K562 (cell line): ENCODE results near the gene STC2. TPM values are rescaled to one million over a fixed set of nuclear protein-coding genes. Genes with fewer than 3 reads are reported as not detected.

Experiments used
- DPF2 ChIP-seq: fragments of 450-650 bp; IDR thresholded peaks from 2 replicates; pipeline ENCODE4 v1.6.1; 2016
- E2F3 ChIP-seq: fragments of 250-450 bp; sonication (Bioruptor Pico); IDR thresholded peaks from 2 replicates; pipeline ENCODE4 v1.4.0; 2020; ENCODE audit warnings: mild to moderate bottlenecking
- ETV1 ChIP-seq: fragments of 450-650 bp; conservative IDR thresholded peaks from 2 replicates; pipeline ENCODE4 v1.6.1; 2016; ENCODE audit warnings: missing genetic modification characterization, control low read depth, low read depth, missing compliant biosample characterization
- FOXA3 ChIP-seq, 2 experiments: fragments of 450-650 bp in 1 of 2; sonication (generic) in 1 of 2; formaldehyde crosslinking; IDR thresholded peaks in 1 of 2; conservative IDR thresholded peaks in 1 of 2; 2 replicates each; pipeline versions ENCODE4 v1.4.0 to v1.8.0; 2020 to 2022; ENCODE audit warnings: mild to moderate bottlenecking in 2 of 2, missing genetic modification reagents in 1 of 2
- GMEB1 ChIP-seq: fragments of 250-450 bp; sonication (Bioruptor Pico); IDR thresholded peaks from 2 replicates; pipeline ENCODE4 v1.4.0; 2020; ENCODE audit warnings: mild to moderate bottlenecking
- JUN ChIP-seq, 2 experiments: sonication (generic) in 1 of 2; formaldehyde crosslinking in 1 of 2; IDR thresholded peaks; 2 replicates each; pipeline versions ENCODE4 v1.6.1 to v1.8.0; 2012 to 2022; ENCODE audit warnings: borderline replicate concordance in 2 of 2, mild to moderate bottlenecking in 2 of 2, improper control_type of control experiment in 1 of 2, low read depth in 1 of 2, low read length in 1 of 2, missing genetic modification reagents in 1 of 2
- MBD1 ChIP-seq: fragments of 250-450 bp; sonication (Bioruptor Pico); IDR thresholded peaks from 2 replicates; pipeline ENCODE4 v1.8.0; 2022; ENCODE audit warnings: inconsistent platforms
- NCOA1 ChIP-seq: fragments of 450-650 bp; IDR thresholded peaks from 2 replicates; pipeline ENCODE4 v1.6.1; 2016; ENCODE audit warnings: low read depth
- NFATC3 ChIP-seq: fragments of 450-650 bp; IDR thresholded peaks from 2 replicates; pipeline ENCODE4 v1.6.1; 2017; ENCODE audit warnings: mild to moderate bottlenecking
- NR3C1 ChIP-seq: sonication (generic); formaldehyde crosslinking; IDR thresholded peaks from 2 replicates; pipeline ENCODE4 v1.8.1; 2022; ENCODE audit warnings: missing genetic modification reagents
- PHTF2 ChIP-seq: fragments of 250-450 bp; sonication (Bioruptor Pico); IDR thresholded peaks from 2 replicates; pipeline ENCODE4 v1.5.0; 2021; ENCODE audit warnings: mild to moderate bottlenecking
- SMARCA4 ChIP-seq: fragments of 450-650 bp; IDR thresholded peaks from 2 replicates; pipeline ENCODE4 v1.6.1; 2016
- SPI1 ChIP-seq: IDR thresholded peaks from 2 replicates; pipeline ENCODE4 v1.6.1; 2011; ENCODE audit warnings: low read depth, low read length, control low read depth, borderline replicate concordance
- ZNF140 ChIP-seq: fragments of 250-450 bp; sonication (Bioruptor Pico); IDR thresholded peaks from 2 replicates; pipeline ENCODE4 v1.8.0; 2021; ENCODE audit warnings: moderate library complexity, mild to moderate bottlenecking, inconsistent platforms
- ZNF407 ChIP-seq: fragments of 450-650 bp; IDR thresholded peaks from 2 replicates; pipeline ENCODE4 v1.6.1; 2016; ENCODE audit warnings: low read depth
- ZNF431 ChIP-seq: sonication (generic); formaldehyde crosslinking; IDR thresholded peaks from 2 replicates; pipeline ENCODE4 v1.8.0; 2022; ENCODE audit warnings: mild to moderate bottlenecking, missing genetic modification reagents
- polyA plus RNA-seq, 8 experiments: library from polyadenylated mRNA; depleted of rRNA in 4 of 8; stranded (reverse) in 5 of 8; unstranded in 3 of 8; fragments of >200 nt; fragmentation: Nextera tagmentation in 2 of 8; fragmentation: Illumina TruSeq in 1 of 8; extraction: Ambion mirVana in 2 of 8; extraction: Trizol in 1 of 8; gene quantifications; 2 replicates each; pipeline versions ENCODE4 v1.2.1 to v1.2.3, GENCODE V29; 2011 to 2014; ENCODE audit warnings: inconsistent platforms in 1 of 8, missing spikeins in 1 of 8
- total RNA-seq, 7 experiments: library from RNA; depleted of rRNA in 6 of 7; stranded (reverse); fragments of >200 nt in 6 of 7; fragmentation: Illumina TruSeq in 2 of 7; extraction: Trizol in 2 of 7; gene quantifications; 2 replicates each; pipeline versions ENCODE4 v1.2.1 to v1.2.3, GENCODE V29; 2011 to 2021; ENCODE audit warnings: low replicate concordance in 1 of 7

The STC2 gene
- total and polyA plus RNA-seq, 9 of the 15 experiments (the other 6 are each of a cell fraction or from before 2014, with no cell fraction given): 0.62 to 31.7 (median 7.4) TPM

DNA sequence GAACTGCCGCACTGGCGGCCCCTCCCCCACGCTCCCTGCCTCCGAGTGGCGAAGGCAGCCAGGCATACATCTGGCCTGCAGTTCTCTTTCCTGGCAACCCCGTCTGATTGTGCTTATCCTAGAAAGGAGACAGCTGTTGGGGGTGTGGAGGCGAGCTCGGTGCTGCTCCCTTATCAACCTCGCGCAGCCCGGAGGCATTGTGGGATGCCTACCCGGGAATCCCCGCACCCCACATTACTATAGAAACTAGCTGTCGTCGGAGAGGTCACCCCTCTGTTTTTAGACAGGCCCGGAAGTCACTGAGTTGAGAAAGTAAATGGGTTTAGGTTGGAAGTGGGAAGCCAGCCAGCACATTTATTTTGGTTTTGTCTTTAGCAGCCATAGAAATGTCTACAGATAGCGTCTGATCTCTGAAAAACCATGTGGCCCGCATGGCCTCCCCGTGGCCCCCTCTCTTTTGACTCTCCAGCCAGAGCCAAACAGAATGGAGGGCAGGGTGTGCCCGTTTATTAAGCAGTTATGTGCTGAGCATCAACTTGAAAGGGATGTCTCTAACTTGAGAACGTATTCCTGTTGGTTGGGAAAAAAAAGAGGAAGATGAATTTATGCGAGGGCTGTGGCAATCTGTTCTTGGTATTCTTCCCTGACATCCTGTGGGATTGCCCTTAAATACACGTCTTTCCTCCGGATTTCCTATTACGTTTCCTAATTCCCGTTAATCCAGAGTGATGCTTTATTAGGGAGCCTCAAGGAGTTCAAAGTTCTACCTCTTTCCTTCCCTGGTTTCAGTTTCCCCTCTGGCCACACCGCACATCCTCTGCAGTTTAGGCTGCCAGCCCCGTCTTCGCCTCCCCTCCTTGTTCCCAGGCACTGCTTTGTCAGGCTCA lies 3.9 kb downstream of the STC2 start (continued):
- TF ChIP-seq GMEB1 (CRISPR knock-in tag): no peak
- TF ChIP-seq ETV1 (tag): peak; percentile 62; the same call in 1 of the 2 replicates
- TF ChIP-seq NCOA1: no peak
- TF ChIP-seq PHTF2 (CRISPR knock-in tag): no peak
- no peak for TF ChIP-seq NR3C1 (CRISPR knock-in tag)
- no peak; the same call in 1 of the 2 replicates for TF ChIP-seq SMARCA4
- TF ChIP-seq E2F3 (CRISPR knock-in tag): 0 out of 2 replicates have a peak, but pooled peaks have one; percentile 8
- TF ChIP-seq SPI1: no peak
- no peak for TF ChIP-seq ZNF140 (CRISPR knock-in tag)
- no peak for TF ChIP-seq NFATC3
- TF ChIP-seq JUN (IDR thresholded peaks at IDR 0.05; ENCODE audit: borderline replicate concordance, low read depth, low read length): no peak
- no peak for TF ChIP-seq JUN (CRISPR knock-in tag; IDR thresholded peaks at IDR 0.05; ENCODE audit: borderline replicate concordance)
- TF ChIP-seq DPF2: peak; percentile 72; the same call in 1 of the 2 replicates
- no peak for TF ChIP-seq FOXA3 (CRISPR knock-in tag; conservative IDR thresholded peaks at IDR 0.05 in 1 of 2, IDR thresholded peaks at IDR 0.05 in 1 of 2)
- no peak for TF ChIP-seq ZNF431 (CRISPR knock-in tag)
- no peak for TF ChIP-seq ZNF407
- TF ChIP-seq MBD1 (CRISPR knock-in tag): 0 out of 2 replicates have a peak, but pooled peaks have one; percentile 53
